Ovary (tissue), 3 donors: Measurements from ENCODE around the gene SCAND1.

ENCODE experiments used
- POLR2A ChIP-seq: fragments of 450-650 bp; IDR thresholded peaks from one replicate; pipeline ENCODE4 v1.6.1; 2017; ENCODE audit warnings: antibody characterized with exemption, mild to moderate bottlenecking, moderate library complexity
- TF ChIP-seq, protein P1 (sequence below), 3 donors: fragments of 450-650 bp in 2 of 3; fragments of 200-600 bp in 1 of 3; IDR thresholded peaks; one replicate each; pipeline versions ENCODE4 v1.5.1 to v1.8.0; 2016 to 2022; ENCODE audit warnings: antibody characterized with exemption in 3 of 3, mild to moderate bottlenecking in 1 of 3
- donor health status: DM: no; HTN: no; CAD: no.

DNA sequence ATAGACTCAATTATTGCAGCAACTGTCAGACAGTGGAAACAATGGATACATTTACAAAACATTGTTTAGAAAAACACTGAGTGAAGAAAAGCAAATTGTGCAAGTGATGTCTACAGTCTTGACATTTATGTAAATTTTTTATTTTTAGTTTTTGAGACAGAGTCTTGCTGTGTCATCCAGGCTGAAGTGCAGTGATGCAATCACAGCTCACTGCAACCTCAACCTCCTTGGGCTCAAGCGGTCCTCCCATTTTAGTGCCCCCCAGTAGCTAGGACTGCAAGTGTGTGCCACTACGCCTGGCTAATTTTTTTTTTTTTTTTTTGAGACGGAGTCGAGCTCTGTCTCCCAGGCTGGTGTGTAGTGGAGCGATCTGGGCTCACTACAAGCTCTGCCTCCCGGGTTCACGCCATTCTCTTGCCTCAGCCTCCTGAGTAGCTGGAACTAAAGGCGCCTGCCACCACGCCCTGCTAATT lies 23.8 kb upstream of the SCAND1 start:
- TF ChIP-seq, protein P1, sequence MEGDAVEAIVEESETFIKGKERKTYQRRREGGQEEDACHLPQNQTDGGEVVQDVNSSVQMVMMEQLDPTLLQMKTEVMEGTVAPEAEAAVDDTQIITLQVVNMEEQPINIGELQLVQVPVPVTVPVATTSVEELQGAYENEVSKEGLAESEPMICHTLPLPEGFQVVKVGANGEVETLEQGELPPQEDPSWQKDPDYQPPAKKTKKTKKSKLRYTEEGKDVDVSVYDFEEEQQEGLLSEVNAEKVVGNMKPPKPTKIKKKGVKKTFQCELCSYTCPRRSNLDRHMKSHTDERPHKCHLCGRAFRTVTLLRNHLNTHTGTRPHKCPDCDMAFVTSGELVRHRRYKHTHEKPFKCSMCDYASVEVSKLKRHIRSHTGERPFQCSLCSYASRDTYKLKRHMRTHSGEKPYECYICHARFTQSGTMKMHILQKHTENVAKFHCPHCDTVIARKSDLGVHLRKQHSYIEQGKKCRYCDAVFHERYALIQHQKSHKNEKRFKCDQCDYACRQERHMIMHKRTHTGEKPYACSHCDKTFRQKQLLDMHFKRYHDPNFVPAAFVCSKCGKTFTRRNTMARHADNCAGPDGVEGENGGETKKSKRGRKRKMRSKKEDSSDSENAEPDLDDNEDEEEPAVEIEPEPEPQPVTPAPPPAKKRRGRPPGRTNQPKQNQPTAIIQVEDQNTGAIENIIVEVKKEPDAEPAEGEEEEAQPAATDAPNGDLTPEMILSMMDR (IDR thresholded peaks at IDR 0.05): no peak
- TF ChIP-seq POLR2A: no peak
